Trophoblast cell (in vitro differentiated cells and primary cell): ENCODE data around the gene CASZ1.

Experiments
- DNase-seq, 2 donors: peaks; one replicate each; pipeline ENCODE4 v3.0.0-alpha.2; 2016
- H2AFZ ChIP-seq: 2 replicates; pipeline ENCODE4 v1.6.1; 2013; ENCODE audit warnings: low read length, moderate library complexity, mild to moderate bottlenecking; ENCODE audit not compliant: insufficient read depth, poor library complexity
- H2AK5ac ChIP-seq: 2 replicates; pipeline ENCODE4 v1.6.1; 2013; ENCODE audit warnings: mild to moderate bottlenecking, low read length
- H2BK120ac ChIP-seq: 2 replicates; pipeline ENCODE4 v1.6.1; 2013; ENCODE audit warnings: low read length, mild to moderate bottlenecking, moderate library complexity; ENCODE audit not compliant: insufficient read depth, poor library complexity
- H2BK12ac ChIP-seq: 2 replicates; pipeline ENCODE4 v1.6.1; 2013; ENCODE audit warnings: mild to moderate bottlenecking, low read length, moderate library complexity
- H2BK5ac ChIP-seq: 2 replicates; pipeline ENCODE4 v1.6.1; 2013; ENCODE audit warnings: low read length, low read depth, moderate library complexity, mild to moderate bottlenecking; ENCODE audit not compliant: poor library complexity
- H3K14ac ChIP-seq: 2 replicates; pipeline ENCODE4 v1.6.1; 2013; ENCODE audit warnings: mild to moderate bottlenecking, low read length
- H3K18ac ChIP-seq: 2 replicates; pipeline ENCODE4 v1.6.1; 2013; ENCODE audit warnings: mild to moderate bottlenecking, low read length
- H3K23ac ChIP-seq: 2 replicates; pipeline ENCODE4 v1.6.1; 2013; ENCODE audit warnings: low read length
- H3K27ac ChIP-seq: 2 replicates; pipeline ENCODE4 v1.5.1; 2013; ENCODE audit warnings: low read depth, mild to moderate bottlenecking, inconsistent platforms, low read length, moderate library complexity
- H3K27me3 ChIP-seq: 2 replicates; pipeline ENCODE4 v1.6.1; 2013; ENCODE audit warnings: inconsistent platforms, mild to moderate bottlenecking, low read length, moderate library complexity; ENCODE audit not compliant: insufficient read depth
- H3K36me3 ChIP-seq, 2 experiments: 1 replicate in 1 of 2; 2 replicates in 1 of 2; pipeline ENCODE4 v1.6.1; 2013; ENCODE audit warnings: low read length in 2 of 2, mild to moderate bottlenecking in 2 of 2, moderate library complexity in 1 of 2; ENCODE audit not compliant: insufficient read depth in 2 of 2, control insufficient read depth in 1 of 2
- H3K4ac ChIP-seq: 2 replicates; pipeline ENCODE4 v1.6.1; 2013; ENCODE audit warnings: low read depth, mild to moderate bottlenecking, low read length, moderate library complexity
- H3K4me1 ChIP-seq, 2 experiments: 1 replicate in 1 of 2; 2 replicates in 1 of 2; pipeline ENCODE4 v1.6.1; 2013; ENCODE audit warnings: low read length in 2 of 2, mild to moderate bottlenecking in 2 of 2, moderate library complexity in 1 of 2; ENCODE audit not compliant: insufficient read depth in 2 of 2, control insufficient read depth in 1 of 2
- H3K4me2 ChIP-seq: 2 replicates; pipeline ENCODE4 v1.6.1; 2013; ENCODE audit warnings: inconsistent platforms, mild to moderate bottlenecking, low read length, moderate library complexity
- H3K4me3 ChIP-seq: 2 replicates; pipeline ENCODE4 v1.5.1; 2013; ENCODE audit warnings: mild to moderate bottlenecking, low read depth, low read length, inconsistent platforms
- H3K79me1 ChIP-seq: one replicate; pipeline ENCODE4 v1.6.1; 2013; ENCODE audit warnings: low read length
- H3K79me2 ChIP-seq: 2 replicates; pipeline ENCODE4 v1.6.1; 2013; ENCODE audit warnings: low read length, mild to moderate bottlenecking; ENCODE audit not compliant: control insufficient read depth, insufficient read depth, poor library complexity
- H3K9ac ChIP-seq: 2 replicates; pipeline ENCODE4 v1.6.1; 2013; ENCODE audit warnings: mild to moderate bottlenecking, low read length
- H3K9me3 ChIP-seq: 2 replicates; pipeline ENCODE4 v1.6.1; 2013; ENCODE audit warnings: low read depth, mild to moderate bottlenecking, control low read depth, inconsistent platforms, low read length; ENCODE audit not compliant: insufficient read depth
- H4K12ac ChIP-seq: 2 replicates; pipeline ENCODE4 v1.6.1; 2013; ENCODE audit warnings: low read depth, mild to moderate bottlenecking, low read length, moderate library complexity
- H4K8ac ChIP-seq: 2 replicates; pipeline ENCODE4 v1.6.1; 2013; ENCODE audit warnings: low read depth, mild to moderate bottlenecking, low read length, moderate library complexity
- H4K91ac ChIP-seq: one replicate; pipeline ENCODE4 v1.6.1; 2013; ENCODE audit warnings: low read depth, mild to moderate bottlenecking, low read length, moderate library complexity
- WGBS: extraction: QIAGEN DNeasy Blood & Tissue Kit; methylation state at CpG from one replicate; pipeline ENCODE4 v1.1.7; 2013; ENCODE audit warnings: missing lambda C conversion rate; ENCODE audit not compliant: insufficient read length, insufficient coverage; ENCODE audit errors: extremely low coverage; 5-methylcytosine and 5-hydroxymethylcytosine counted together

CASZ1 gene

GRCh38 chr1:10718083-10718415 lies 78.4 kb downstream of the CASZ1 start:
- no peak overlapping the region for H3K4me2 ChIP-seq
- H3K18ac ChIP-seq: no peak overlapping the region
- no peaks in the 10 kb centered on the region for H3K79me2 ChIP-seq
- H2BK120ac ChIP-seq: no peak overlapping the region
- no peak overlapping the region for H3K4me3 ChIP-seq
- no peak overlapping the region for H3K23ac ChIP-seq
- H4K12ac ChIP-seq: no peak overlapping the region
- H3K4ac ChIP-seq: no peak overlapping the region
- H3K36me3 ChIP-seq: no peaks in the 10 kb centered on the region
- H2AFZ ChIP-seq: no peak overlapping the region
- H3K27ac ChIP-seq: no peak overlapping the region
- no peak for DNase-seq
- no peaks in the 10 kb centered on the region for H3K9me3 ChIP-seq
- H3K27me3 ChIP-seq: no peaks in the 10 kb centered on the region
- no peak overlapping the region for H2BK12ac ChIP-seq
- no peak overlapping the region for H3K14ac ChIP-seq
- H3K79me1 ChIP-seq: no peaks in the 10 kb centered on the region
- WGBS: no CpG with 5 or more reads among the region's 9 CpGs
- no peaks in the 10 kb centered on the region for H3K4me1 ChIP-seq
- no peak overlapping the region for H2BK5ac ChIP-seq
- H3K9ac ChIP-seq: no peak overlapping the region
- H4K91ac ChIP-seq: no peak overlapping the region
- no peak overlapping the region for H4K8ac ChIP-seq
- H2AK5ac ChIP-seq: no peak overlapping the region

GRCh38 chr1:10717296-10718082 lies 79.0 kb downstream of the CASZ1 start:
- DNase-seq: no peak
- Histone ChIP-seq H3K36me3 (no peaks in the 10 kb centered on the region), H3K27me3 (no peaks in the 10 kb centered on the region), H3K79me1 (no peaks in the 10 kb centered on the region), H2BK12ac (no peak overlapping the region), H3K4ac (no peak overlapping the region), H3K23ac (no peak overlapping the region), H3K18ac (no peak overlapping the region), H4K91ac (no peak overlapping the region), H2BK120ac (no peak overlapping the region), H3K4me3 (no peak overlapping the region), H3K79me2 (no peaks in the 10 kb centered on the region), H3K14ac (no peak overlapping the region), H2AFZ (no peak overlapping the region), H3K4me1 (no peaks in the 10 kb centered on the region), H3K4me2 (no peak overlapping the region), H3K27ac (no peak overlapping the region), H3K9ac (no peak overlapping the region), H2BK5ac (no peak overlapping the region), H3K9me3 (no peaks in the 10 kb centered on the region), H4K12ac (no peak overlapping the region), H2AK5ac (no peak overlapping the region), H4K8ac (no peak overlapping the region)
- no CpG with 5 or more reads among the region's 22 CpGs for WGBS

GRCh38 chr1:10716840-10717239 lies 79.6 kb downstream of the CASZ1 start:
- Histone ChIP-seq H3K23ac (no peak overlapping the region), H4K8ac (no peak overlapping the region), H2BK12ac (no peak overlapping the region), H2AFZ (no peak overlapping the region), H3K27me3 (no peaks in the 10 kb centered on the region), H3K4me3 (no peak overlapping the region), H3K9me3 (no peaks in the 10 kb centered on the region), H3K14ac (no peak overlapping the region), H3K9ac (no peak overlapping the region), H3K4me1 (no peaks in the 10 kb centered on the region), H3K36me3 (no peaks in the 10 kb centered on the region), H3K4ac (no peak overlapping the region), H3K79me1 (no peaks in the 10 kb centered on the region), H3K27ac (no peak overlapping the region), H3K4me2 (no peak overlapping the region), H4K91ac (no peak overlapping the region), H2AK5ac (no peak overlapping the region), H4K12ac (no peak overlapping the region), H3K18ac (no peak overlapping the region), H2BK120ac (no peak overlapping the region), H3K79me2 (no peaks in the 10 kb centered on the region), H2BK5ac (no peak overlapping the region)
- no peak for DNase-seq
- WGBS: no CpG with 5 or more reads among the region's 10 CpGs

- Histone ChIP-seq H3K27me3 (no peaks in the 10 kb centered on the region), H3K9me3 (no peaks in the 10 kb centered on the region), H3K18ac (no peak overlapping the region), H2BK5ac (no peak overlapping the region), H2BK120ac (no peak overlapping the region), H3K4me1 (no peaks in the 10 kb centered on the region), H3K4me3 (no peak overlapping the region), H4K12ac (no peak overlapping the region), H3K79me2 (no peaks in the 10 kb centered on the region), H2AFZ (no peak overlapping the region), H2AK5ac (no peak overlapping the region), H3K4ac (no peak overlapping the region), H3K23ac (no peak overlapping the region), H3K4me2 (no peak overlapping the region), H4K91ac (no peak overlapping the region), H4K8ac (no peak overlapping the region), H3K27ac (no peak overlapping the region), H2BK12ac (no peak overlapping the region), H3K9ac (no peak overlapping the region), H3K14ac (no peak overlapping the region), H3K79me1 (no peaks in the 10 kb centered on the region), H3K36me3 (no peaks in the 10 kb centered on the region)
- WGBS: no CpG with 5 or more reads among the region's 22 CpGs
- DNase-seq: no peak
Measured at GRCh38 chr1:10714337-10715114, 81.9 kb downstream of the CASZ1 start.
